Mesendoderm (in vitro differentiated cells): ENCODE results near the gene DNAH8.
A peak's percentile ranks its signal among the peaks of the same experiment; 100 is the strongest.

Experiments used
- DNase-seq: peaks from one replicate; pipeline ENCODE4 v3.0.0; 2013
- H2AK5ac ChIP-seq: 2 replicates; pipeline ENCODE4 v1.6.1; 2013; ENCODE audit warnings: low read length, inconsistent platforms
- H2BK120ac ChIP-seq: 2 replicates; pipeline ENCODE4 v1.6.1; 2013; ENCODE audit warnings: low read depth, mild to moderate bottlenecking, low read length, moderate library complexity, mixed read lengths
- H2BK15ac ChIP-seq: replicated peaks from 2 replicates; pipeline ENCODE4 v1.6.1; 2013; ENCODE audit warnings: low read depth, mild to moderate bottlenecking, moderate library complexity
- H2BK5ac ChIP-seq: 2 replicates; pipeline ENCODE4 v1.6.1; 2013; ENCODE audit warnings: low read length, inconsistent platforms
- H3K18ac ChIP-seq: 2 replicates; pipeline ENCODE4 v1.6.1; 2013; ENCODE audit warnings: mild to moderate bottlenecking, low read length, mixed read lengths
- H3K23ac ChIP-seq: one replicate; pipeline ENCODE4 v1.6.1; 2013; ENCODE audit warnings: low read length
- H3K27ac ChIP-seq: 2 replicates; pipeline ENCODE4 v1.5.1; 2013; ENCODE audit warnings: low read depth, mild to moderate bottlenecking, inconsistent platforms, low read length, moderate library complexity
- H3K27me3 ChIP-seq: 2 replicates; pipeline ENCODE4 v1.6.1; 2013; ENCODE audit warnings: low read length, control low read depth, mild to moderate bottlenecking, inconsistent platforms; ENCODE audit not compliant: insufficient read depth, poor library complexity
- H3K36me3 ChIP-seq: 2 replicates; pipeline ENCODE4 v1.6.1; 2013; ENCODE audit warnings: low read length, inconsistent platforms; ENCODE audit not compliant: control insufficient read depth, insufficient read depth
- H3K4ac ChIP-seq: one replicate; pipeline ENCODE4 v1.6.1; 2013; ENCODE audit warnings: low read depth, mild to moderate bottlenecking, low read length, moderate library complexity
- H3K4me1 ChIP-seq: 2 replicates; pipeline ENCODE4 v1.6.1; 2013; ENCODE audit warnings: low read depth, low read length, inconsistent platforms; ENCODE audit not compliant: control insufficient read depth
- H3K4me2 ChIP-seq: 2 replicates; pipeline ENCODE4 v1.6.1; 2013; ENCODE audit warnings: low read length
- H3K4me3 ChIP-seq: 2 replicates; pipeline ENCODE4 v1.5.1; 2013; ENCODE audit warnings: mild to moderate bottlenecking, low read length
- H3K56ac ChIP-seq: one replicate; pipeline ENCODE4 v1.6.1; 2013; ENCODE audit warnings: low read length
- H3K79me1 ChIP-seq: 2 replicates; pipeline ENCODE4 v1.6.1; 2013; ENCODE audit warnings: low read length, inconsistent platforms
- H3K79me2 ChIP-seq: 2 replicates; pipeline ENCODE4 v1.6.1; 2013; ENCODE audit warnings: mild to moderate bottlenecking, low read length; ENCODE audit not compliant: control insufficient read depth, insufficient read depth
- H3K9ac ChIP-seq: 2 replicates; pipeline ENCODE4 v1.6.1; 2013; ENCODE audit warnings: low read length, inconsistent platforms
- H4K5ac ChIP-seq: one replicate; pipeline ENCODE4 v1.6.1; 2013; ENCODE audit warnings: low read length
- H4K8ac ChIP-seq: one replicate; pipeline ENCODE4 v1.6.1; 2013; ENCODE audit warnings: low read depth, mild to moderate bottlenecking, control low read depth, low read length, moderate library complexity
- WGBS: extraction: QIAGEN DNeasy Blood & Tissue Kit; methylation state at CpG from one replicate; pipeline ENCODE4 v1.1.7; 2013; ENCODE audit warnings: low lambda C conversion rate, missing lambda C conversion rate; ENCODE audit not compliant: insufficient coverage; ENCODE audit errors: extremely low coverage; 5-methylcytosine and 5-hydroxymethylcytosine counted together

DNAH8 gene

GRCh38 chr6:39018103-39018502, 303.0 kb downstream of the DNAH8 start:
- H3K79me2 ChIP-seq, result no peaks in the 10 kb centered on the region
- H3K23ac ChIP-seq, result no peak overlapping the region
- no peaks in the 10 kb centered on the region for H3K36me3 ChIP-seq
- no peak overlapping the region for H2BK15ac ChIP-seq
- no peak overlapping the region for H2BK120ac ChIP-seq
- H3K4me3 ChIP-seq, result no peak overlapping the region
- no peak overlapping the region for H4K8ac ChIP-seq
- no peaks in the 10 kb centered on the region for H3K27me3 ChIP-seq
- WGBS, result no CpG with 5 or more reads among the region's 5 CpGs
- no peaks in the 10 kb centered on the region for H3K79me1 ChIP-seq
- no peak overlapping the region for H4K5ac ChIP-seq
- H2AK5ac ChIP-seq, result no peak overlapping the region
- H2BK5ac ChIP-seq, result no peak overlapping the region
- no peak overlapping the region for H3K4ac ChIP-seq
- H3K4me2 ChIP-seq, result no peak overlapping the region
- DNase-seq, result no peak
- H3K27ac ChIP-seq, result no peak overlapping the region
- no peak overlapping the region for H3K18ac ChIP-seq
- H3K9ac ChIP-seq, result no peak overlapping the region
- no peaks in the 10 kb centered on the region for H3K4me1 ChIP-seq
- H3K56ac ChIP-seq, result no peak overlapping the region

GRCh38 chr6:39020136-39020535, 305.0 kb downstream of the DNAH8 start:
- Histone ChIP-seq H2AK5ac (no peak overlapping the region), H3K18ac (no peak overlapping the region), H3K79me2 (no peaks in the 10 kb centered on the region), H2BK15ac (no peak overlapping the region), H3K9ac (no peak overlapping the region), H3K27me3 (no peaks in the 10 kb centered on the region), H3K4me2 (no peak overlapping the region), H3K79me1 (no peaks in the 10 kb centered on the region), H2BK5ac (no peak overlapping the region), H3K56ac (no peak overlapping the region), H3K4me3 (no peak overlapping the region), H3K4me1 (no peaks in the 10 kb centered on the region), H3K23ac (peak overlapping the region; percentile 45), H2BK120ac (no peak overlapping the region), H3K27ac (no peak overlapping the region), H4K8ac (no peak overlapping the region), H3K4ac (no peak overlapping the region), H3K36me3 (no peaks in the 10 kb centered on the region), H4K5ac (no peak overlapping the region)
- no CpG with 5 or more reads among the region's 2 CpGs for WGBS
- DNase-seq, result no peak

DNA sequence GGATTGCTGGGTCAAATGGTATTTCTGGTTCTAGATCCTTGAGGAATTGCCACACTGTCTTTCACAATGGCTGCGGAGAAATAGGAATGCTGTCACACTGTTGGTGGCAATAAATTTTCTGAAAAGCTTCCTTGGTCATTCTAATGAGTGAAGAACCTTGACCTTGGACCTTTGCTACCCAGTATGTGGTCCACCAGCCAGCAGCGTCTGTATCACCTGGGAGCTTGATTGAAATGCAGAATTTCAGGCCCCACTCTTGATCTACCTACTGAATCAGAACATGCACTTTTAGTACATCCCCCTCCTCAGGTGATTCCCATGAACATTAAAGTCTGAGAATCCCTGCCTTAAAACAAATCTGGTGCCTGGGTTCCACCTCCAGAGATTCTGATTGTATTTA, 305.9 kb downstream of the DNAH8 start:
- Histone ChIP-seq H3K27ac (no peak overlapping the region), H3K4ac (no peak overlapping the region), H4K8ac (no peak overlapping the region), H3K79me2 (no peaks in the 10 kb centered on the region), H3K9ac (no peak overlapping the region), H3K36me3 (no peaks in the 10 kb centered on the region), H2BK5ac (no peak overlapping the region), H4K5ac (no peak overlapping the region), H3K4me1 (no peaks in the 10 kb centered on the region), H3K56ac (no peak overlapping the region), H3K27me3 (no peaks in the 10 kb centered on the region), H3K79me1 (no peaks in the 10 kb centered on the region), H3K4me2 (no peak overlapping the region), H3K18ac (no peak overlapping the region), H2BK120ac (no peak overlapping the region), H3K4me3 (no peak overlapping the region), H3K23ac (no peak overlapping the region), H2BK15ac (no peak overlapping the region), H2AK5ac (no peak overlapping the region)
- DNase-seq, result no peak
- WGBS, result no CpG with 5 or more reads among the region's 2 CpGs

GRCh38 chr6:39021779-39022178, 306.7 kb downstream of the DNAH8 start:
- Histone ChIP-seq H2BK15ac (no peak overlapping the region), H2BK5ac (no peak overlapping the region), H3K27me3 (no peaks in the 10 kb centered on the region), H3K23ac (no peak overlapping the region), H3K4me3 (no peak overlapping the region), H3K56ac (no peak overlapping the region), H3K79me2 (no peaks in the 10 kb centered on the region), H3K18ac (no peak overlapping the region), H2BK120ac (no peak overlapping the region), H3K4ac (no peak overlapping the region), H2AK5ac (no peak overlapping the region), H4K5ac (no peak overlapping the region), H3K79me1 (no peaks in the 10 kb centered on the region), H3K4me1 (peaks cover 1% of the 10 kb centered on the region), H3K36me3 (no peaks in the 10 kb centered on the region), H3K9ac (no peak overlapping the region), H3K27ac (no peak overlapping the region), H3K4me2 (no peak overlapping the region), H4K8ac (no peak overlapping the region)
- WGBS, result no CpG with 5 or more reads among the region's 1 CpG
- DNase-seq, result no peak

DNA sequence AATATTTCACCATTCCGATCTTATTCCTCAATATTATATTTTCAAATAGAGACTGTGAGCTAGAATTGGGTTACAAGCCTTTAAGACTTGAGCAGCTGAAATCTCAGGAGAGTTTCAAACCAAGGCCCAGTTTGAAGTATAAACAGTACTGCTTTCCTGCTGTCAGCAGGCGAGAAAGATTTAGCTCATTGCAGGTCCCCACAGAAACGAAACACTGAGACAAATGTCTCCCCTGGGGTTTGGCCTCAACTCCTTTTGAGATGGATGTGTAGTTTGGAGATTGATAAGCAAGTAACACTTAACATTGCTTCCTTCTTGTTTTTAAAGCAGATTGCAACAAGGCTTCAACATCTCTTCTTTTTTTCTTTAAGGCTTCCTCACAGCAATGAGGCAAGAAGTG, 311.1 kb downstream of the DNAH8 start:
- Histone ChIP-seq H3K4me1 (peaks cover 6% of the 10 kb centered on the region), H2BK15ac (no peak overlapping the region), H3K4me3 (no peak overlapping the region), H3K79me1 (no peaks in the 10 kb centered on the region), H3K56ac (no peak overlapping the region), H4K5ac (no peak overlapping the region), H3K36me3 (no peaks in the 10 kb centered on the region), H2BK120ac (no peak overlapping the region), H3K18ac (no peak overlapping the region), H3K4ac (no peak overlapping the region), H3K79me2 (no peaks in the 10 kb centered on the region), H2AK5ac (no peak overlapping the region), H2BK5ac (no peak overlapping the region), H4K8ac (no peak overlapping the region), H3K23ac (no peak overlapping the region), H3K9ac (no peak overlapping the region), H3K27ac (no peak overlapping the region), H3K27me3 (no peaks in the 10 kb centered on the region), H3K4me2 (no peak overlapping the region)
- no CpG with 5 or more reads among the region's 3 CpGs for WGBS
- no peak for DNase-seq

DNA sequence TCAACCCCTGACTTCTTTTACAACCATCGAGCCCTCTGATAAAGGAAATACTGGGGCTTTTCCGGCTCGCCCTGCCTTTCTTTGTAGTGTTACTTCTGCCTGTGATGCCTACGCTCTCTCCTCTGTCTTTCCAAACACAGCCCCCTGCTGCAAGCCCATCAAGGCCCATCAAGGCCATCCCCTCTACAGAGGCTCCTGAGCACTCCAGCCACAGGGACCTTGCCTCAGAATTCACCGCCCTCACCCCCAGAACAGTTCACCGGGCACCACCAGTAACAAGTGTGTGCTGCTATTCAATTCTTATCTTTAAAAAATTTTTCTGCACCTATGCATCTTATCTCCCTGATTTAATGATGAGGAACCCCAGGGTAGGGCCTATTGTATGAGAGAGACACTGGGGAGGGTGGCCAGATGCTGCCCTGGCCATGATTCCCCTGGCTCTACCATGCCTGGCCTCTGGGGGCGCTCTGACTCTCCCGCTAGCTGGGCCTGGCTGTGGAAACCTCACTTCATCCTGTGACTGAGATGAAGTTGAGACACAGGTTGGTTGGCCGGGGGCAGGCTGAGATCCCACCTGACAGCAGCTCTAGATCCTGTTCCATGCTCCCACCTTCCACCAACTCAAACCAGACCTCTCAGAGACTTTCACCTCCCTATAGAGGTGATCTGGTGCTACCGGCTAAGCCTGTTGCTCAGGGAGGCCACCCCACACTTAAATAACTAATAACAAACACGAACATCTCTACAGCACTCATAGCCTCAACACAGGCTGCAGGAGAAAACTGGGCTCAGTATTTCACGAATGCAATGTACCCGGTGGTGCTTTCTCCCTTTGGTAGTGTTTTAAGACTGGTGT, 314.3 kb downstream of the DNAH8 start:
- Histone ChIP-seq H3K4me3 (no peak overlapping the region), H3K79me1 (no peaks in the 10 kb centered on the region), H3K56ac (no peak overlapping the region), H3K18ac (no peak overlapping the region), H2BK120ac (no peak overlapping the region), H3K27ac (no peak overlapping the region), H2BK15ac (no peak overlapping the region), H4K8ac (no peak overlapping the region), H3K36me3 (no peaks in the 10 kb centered on the region), H3K4me1 (peaks cover 6% of the 10 kb centered on the region), H3K27me3 (no peaks in the 10 kb centered on the region), H3K4me2 (no peak overlapping the region), H2AK5ac (no peak overlapping the region), H2BK5ac (no peak overlapping the region), H3K4ac (no peak overlapping the region), H4K5ac (no peak overlapping the region), H3K23ac (no peak overlapping the region), H3K9ac (no peak overlapping the region), H3K79me2 (no peaks in the 10 kb centered on the region)
- WGBS, result no CpG with 5 or more reads among the region's 13 CpGs
- DNase-seq, result peak; percentile 72
